K562 (cell line): ENCODE measurements around the gene SEZ6. TPM values are rescaled to one million over a fixed set of nuclear protein-coding genes. Genes with fewer than 3 reads are reported as not detected.
A peak's percentile ranks its signal among the peaks of the same experiment; 100 is the strongest.

Experiments used
- ASH1L ChIP-seq: fragments of 450-650 bp; IDR thresholded peaks from 2 replicates; pipeline ENCODE4 v1.6.1; 2018; ENCODE audit warnings: borderline replicate concordance, mild to moderate bottlenecking, low read depth; ENCODE audit not compliant: partially characterized antibody
- BCOR ChIP-seq: fragments of 450-650 bp; IDR thresholded peaks from 2 replicates; pipeline ENCODE4 v1.6.1; 2016
- CHCHD3 ChIP-seq: fragments of 250-450 bp; sonication (Bioruptor Pico); IDR thresholded peaks from 2 replicates; pipeline ENCODE4 v2.1.2; 2022; ENCODE audit warnings: mild to moderate bottlenecking
- KLF1 ChIP-seq: fragments of 450-650 bp; IDR thresholded peaks from 2 replicates; pipeline ENCODE4 v1.6.1; 2016; ENCODE audit warnings: missing genetic modification characterization, missing compliant biosample characterization
- MAFF ChIP-seq: IDR thresholded peaks from 2 replicates; pipeline ENCODE4 v1.6.1; 2012; ENCODE audit warnings: low read length, improper control_type of control experiment
- MAZ ChIP-seq, 2 experiments: fragments of 450-650 bp in 1 of 2; sonication (generic) in 1 of 2; formaldehyde crosslinking; IDR thresholded peaks in 1 of 2; conservative IDR thresholded peaks in 1 of 2; 2 replicates each; pipeline versions ENCODE4 v1.4.0 to v1.5.0; 2020; ENCODE audit warnings: mild to moderate bottlenecking in 1 of 2, missing genetic modification reagents in 1 of 2
- NCOA4 ChIP-seq: fragments of 450-650 bp; IDR thresholded peaks from 2 replicates; pipeline ENCODE4 v1.6.1; 2018; ENCODE audit warnings: mild to moderate bottlenecking; ENCODE audit not compliant: partially characterized antibody
- NFYB ChIP-seq: IDR thresholded peaks from 2 replicates; pipeline ENCODE4 v1.6.1; 2011; ENCODE audit warnings: mild to moderate bottlenecking, moderate library complexity; ENCODE audit not compliant: insufficient read length; ENCODE audit errors: extremely low read depth
- NRF1 ChIP-seq, 2 experiments: fragments of 450-650 bp; IDR thresholded peaks in 1 of 2; conservative IDR thresholded peaks in 1 of 2; 2 replicates each; pipeline ENCODE4 v1.6.1; 2014; ENCODE audit warnings: mild to moderate bottlenecking in 2 of 2
- PHB2 ChIP-seq: fragments of 450-650 bp; IDR thresholded peaks from 2 replicates; pipeline ENCODE4 v1.6.1; 2017; ENCODE audit warnings: low read depth
- SRSF3 ChIP-seq: fragments of 200-400 bp; formaldehyde crosslinking; IDR thresholded peaks from 2 replicates; pipeline ENCODE4 v1.6.1; 2016; ENCODE audit warnings: mild to moderate bottlenecking, low read length, moderate library complexity; ENCODE audit not compliant: insufficient read depth
- TARDBP ChIP-seq: fragments of 450-650 bp; IDR thresholded peaks from 2 replicates; pipeline ENCODE4 v1.6.1; 2016
- TCF7L2 ChIP-seq: fragments of 150-350 bp; IDR thresholded peaks from 2 replicates; pipeline ENCODE4 v1.6.1; 2016; ENCODE audit warnings: low read depth, mild to moderate bottlenecking, low read length, moderate library complexity
- U2AF2 ChIP-seq: fragments of 200-400 bp; formaldehyde crosslinking; optimal IDR thresholded peaks from 2 replicates; pipeline ENCODE3; 2017; ENCODE audit warnings: low read depth, mild to moderate bottlenecking, low read length
- ZKSCAN1 ChIP-seq: fragments of 150-350 bp; IDR thresholded peaks from 2 replicates; pipeline ENCODE4 v1.6.1; 2016; ENCODE audit warnings: low read depth, low read length
- ZNF212 ChIP-seq: fragments of 450-650 bp; formaldehyde crosslinking; IDR thresholded peaks from 2 replicates; pipeline ENCODE4 v1.4.0; 2020; ENCODE audit warnings: mild to moderate bottlenecking
- ZNF282 ChIP-seq: sonication (generic); formaldehyde crosslinking; IDR thresholded peaks from 2 replicates; pipeline ENCODE4 v1.8.1; 2023; ENCODE audit warnings: missing genetic modification reagents
- ZNF431 ChIP-seq: sonication (generic); formaldehyde crosslinking; IDR thresholded peaks from 2 replicates; pipeline ENCODE4 v1.8.0; 2022; ENCODE audit warnings: mild to moderate bottlenecking, missing genetic modification reagents
- ZNF75A ChIP-seq: fragments of 450-650 bp; formaldehyde crosslinking; IDR thresholded peaks from 2 replicates; pipeline ENCODE4 v1.4.0; 2020; ENCODE audit warnings: mild to moderate bottlenecking
- polyA plus RNA-seq, 8 experiments: library from polyadenylated mRNA; depleted of rRNA in 4 of 8; stranded (reverse) in 5 of 8; unstranded in 3 of 8; fragments of >200 nt; fragmentation: Nextera tagmentation in 2 of 8; fragmentation: Illumina TruSeq in 1 of 8; extraction: Ambion mirVana in 2 of 8; extraction: Trizol in 1 of 8; gene quantifications; 2 replicates each; pipeline versions ENCODE4 v1.2.1 to v1.2.3, GENCODE V29; 2011 to 2014; ENCODE audit warnings: inconsistent platforms in 1 of 8, missing spikeins in 1 of 8
- total RNA-seq, 7 experiments: library from RNA; depleted of rRNA in 6 of 7; stranded (reverse); fragments of >200 nt in 6 of 7; fragmentation: Illumina TruSeq in 2 of 7; extraction: Trizol in 2 of 7; gene quantifications; 2 replicates each; pipeline versions ENCODE4 v1.2.1 to v1.2.3, GENCODE V29; 2011 to 2021; ENCODE audit warnings: low replicate concordance in 1 of 7
- TF ChIP-seq, protein P1 (sequence below), 2 experiments: IDR thresholded peaks; 2 replicates each; pipeline ENCODE4 v1.6.1; 2012; ENCODE audit warnings: improper control_type of control experiment in 2 of 2, low read depth in 2 of 2, low read length in 2 of 2, borderline replicate concordance in 1 of 2
- TF ChIP-seq, protein P2 (sequence below): sonication (generic); formaldehyde crosslinking; IDR thresholded peaks from 2 replicates; pipeline ENCODE4 v1.9.0; 2022; ENCODE audit warnings: mild to moderate bottlenecking, missing genetic modification reagents
- TF ChIP-seq, protein P3 (sequence below): fragments of 250-450 bp; sonication (Bioruptor Pico); IDR thresholded peaks from 2 replicates; pipeline ENCODE4 v1.8.0; 2022; ENCODE audit warnings: moderate library complexity, mild to moderate bottlenecking, inconsistent platforms

The SEZ6 gene
- total and polyA plus RNA-seq, 9 of the 15 experiments (the other 6 are each of a cell fraction or from before 2014, with no cell fraction given) = not detected

DNA sequence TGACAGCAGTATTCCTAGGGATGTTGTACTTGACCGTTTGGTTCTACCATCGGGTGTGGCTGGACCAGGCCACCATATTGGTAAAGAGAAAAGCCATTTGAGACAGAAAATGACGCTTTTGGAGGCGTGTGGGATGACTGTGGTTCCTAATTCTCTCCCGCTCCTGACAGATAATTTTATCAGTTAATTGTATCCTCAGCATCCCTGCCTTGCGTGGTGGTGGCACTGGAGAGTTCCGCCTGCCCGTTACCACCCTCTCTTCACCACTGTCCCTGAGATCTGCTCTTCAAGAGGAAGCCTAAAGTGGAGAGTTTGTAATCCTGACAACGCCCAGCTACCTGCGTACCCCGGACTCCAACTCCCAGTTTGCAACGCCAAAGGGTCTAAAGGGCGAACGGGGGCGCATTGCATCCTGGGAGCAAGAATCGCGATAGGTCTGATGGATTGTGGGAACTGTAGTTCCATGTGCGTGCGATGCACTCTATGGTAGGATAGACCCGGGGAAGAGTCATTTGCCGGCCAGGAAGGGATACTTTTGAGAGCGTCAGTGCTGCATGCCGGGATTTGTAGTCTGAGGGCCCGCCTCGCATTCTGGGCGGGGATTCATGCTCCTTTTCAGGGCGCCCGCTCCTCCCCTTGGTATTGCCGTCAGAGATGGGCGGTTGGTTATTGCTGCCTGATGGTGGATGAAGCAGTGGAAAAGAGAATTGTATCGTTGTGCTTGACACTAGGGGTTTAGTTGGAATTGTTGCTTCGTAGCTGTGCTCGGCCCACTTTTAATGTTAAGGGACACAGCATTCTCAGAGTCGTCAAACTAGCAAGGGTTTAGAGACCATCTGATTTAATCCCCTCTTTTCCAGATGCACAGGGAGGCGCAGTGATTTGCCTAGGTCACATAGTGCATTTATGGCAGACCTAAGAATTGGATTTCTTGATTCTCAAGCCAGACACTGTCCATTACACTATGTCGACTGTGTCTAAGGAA lies 53.5 kb downstream of the SEZ6 start (continued):
- TF ChIP-seq, protein P1, sequence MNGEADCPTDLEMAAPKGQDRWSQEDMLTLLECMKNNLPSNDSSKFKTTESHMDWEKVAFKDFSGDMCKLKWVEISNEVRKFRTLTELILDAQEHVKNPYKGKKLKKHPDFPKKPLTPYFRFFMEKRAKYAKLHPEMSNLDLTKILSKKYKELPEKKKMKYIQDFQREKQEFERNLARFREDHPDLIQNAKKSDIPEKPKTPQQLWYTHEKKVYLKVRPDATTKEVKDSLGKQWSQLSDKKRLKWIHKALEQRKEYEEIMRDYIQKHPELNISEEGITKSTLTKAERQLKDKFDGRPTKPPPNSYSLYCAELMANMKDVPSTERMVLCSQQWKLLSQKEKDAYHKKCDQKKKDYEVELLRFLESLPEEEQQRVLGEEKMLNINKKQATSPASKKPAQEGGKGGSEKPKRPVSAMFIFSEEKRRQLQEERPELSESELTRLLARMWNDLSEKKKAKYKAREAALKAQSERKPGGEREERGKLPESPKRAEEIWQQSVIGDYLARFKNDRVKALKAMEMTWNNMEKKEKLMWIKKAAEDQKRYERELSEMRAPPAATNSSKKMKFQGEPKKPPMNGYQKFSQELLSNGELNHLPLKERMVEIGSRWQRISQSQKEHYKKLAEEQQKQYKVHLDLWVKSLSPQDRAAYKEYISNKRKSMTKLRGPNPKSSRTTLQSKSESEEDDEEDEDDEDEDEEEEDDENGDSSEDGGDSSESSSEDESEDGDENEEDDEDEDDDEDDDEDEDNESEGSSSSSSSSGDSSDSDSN (IDR thresholded peaks at IDR 0.05; ENCODE audit: borderline replicate concordance in 1 of 2, low read depth in 2 of 2, low read length in 2 of 2) = no peak; a peak in 1 of 4 replicates
- peak; percentile 85 for TF ChIP-seq ASH1L
- TF ChIP-seq CHCHD3 (CRISPR knock-in tag) = no peak
- TF ChIP-seq NFYB = no peak
- peak; percentile 70 to 81; a peak in 3 of 4 replicates for TF ChIP-seq MAZ (CRISPR knock-in tag; conservative IDR thresholded peaks at IDR 0.05 in 1 of 2, IDR thresholded peaks at IDR 0.05 in 1 of 2)
- no peak for TF ChIP-seq SRSF3
- TF ChIP-seq MAFF = peak; percentile 61
- 0 out of 2 replicates have a peak, but pooled peaks have one; percentile 28 for TF ChIP-seq ZNF431 (CRISPR knock-in tag)
- no peak for TF ChIP-seq U2AF2
- TF ChIP-seq ZNF212 (CRISPR knock-in tag) = no peak
- TF ChIP-seq, protein P2, sequence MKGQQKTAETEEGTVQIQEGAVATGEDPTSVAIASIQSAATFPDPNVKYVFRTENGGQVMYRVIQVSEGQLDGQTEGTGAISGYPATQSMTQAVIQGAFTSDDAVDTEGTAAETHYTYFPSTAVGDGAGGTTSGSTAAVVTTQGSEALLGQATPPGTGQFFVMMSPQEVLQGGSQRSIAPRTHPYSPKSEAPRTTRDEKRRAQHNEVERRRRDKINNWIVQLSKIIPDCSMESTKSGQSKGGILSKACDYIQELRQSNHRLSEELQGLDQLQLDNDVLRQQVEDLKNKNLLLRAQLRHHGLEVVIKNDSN = no peak
- peak; percentile 40; the same call in 1 of the 2 replicates for TF ChIP-seq PHB2
- TF ChIP-seq ZNF282 (CRISPR knock-in tag) = no peak
- no peak; the same call in 1 of the 2 replicates for TF ChIP-seq ZKSCAN1
- TF ChIP-seq ZNF75A (CRISPR knock-in tag) = no peak
- TF ChIP-seq TARDBP = peak; percentile 54; the same call in 1 of the 2 replicates
- TF ChIP-seq, protein P3, sequence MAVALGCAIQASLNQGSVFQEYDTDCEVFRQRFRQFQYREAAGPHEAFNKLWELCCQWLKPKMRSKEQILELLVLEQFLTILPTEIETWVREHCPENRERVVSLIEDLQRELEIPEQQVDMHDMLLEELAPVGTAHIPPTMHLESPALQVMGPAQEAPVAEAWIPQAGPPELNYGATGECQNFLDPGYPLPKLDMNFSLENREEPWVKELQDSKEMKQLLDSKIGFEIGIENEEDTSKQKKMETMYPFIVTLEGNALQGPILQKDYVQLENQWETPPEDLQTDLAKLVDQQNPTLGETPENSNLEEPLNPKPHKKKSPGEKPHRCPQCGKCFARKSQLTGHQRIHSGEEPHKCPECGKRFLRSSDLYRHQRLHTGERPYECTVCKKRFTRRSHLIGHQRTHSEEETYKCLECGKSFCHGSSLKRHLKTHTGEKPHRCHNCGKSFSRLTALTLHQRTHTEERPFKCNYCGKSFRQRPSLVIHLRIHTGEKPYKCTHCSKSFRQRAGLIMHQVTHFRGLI (CRISPR knock-in tag) = no peak
- TF ChIP-seq NCOA4 = no peak
- no peak for TF ChIP-seq BCOR
- peak; percentile 83; the same call in 1 of the 2 replicates for TF ChIP-seq KLF1 (tag)
- no peak for TF ChIP-seq NRF1 (conservative IDR thresholded peaks at IDR 0.05 in 1 of 2, IDR thresholded peaks at IDR 0.05 in 1 of 2)
- TF ChIP-seq TCF7L2 = no peak
